Measurements from ENCODE around the gene CYP3A5.
A peak's percentile ranks its signal among the peaks of the same experiment; 100 is the strongest.
"Not testable (repeated sequence)": the region's sequence is repeated elsewhere in the genome, so short reads cannot be mapped to it uniquely, and the experiment has no call there.

The CYP3A5 gene

DNA sequence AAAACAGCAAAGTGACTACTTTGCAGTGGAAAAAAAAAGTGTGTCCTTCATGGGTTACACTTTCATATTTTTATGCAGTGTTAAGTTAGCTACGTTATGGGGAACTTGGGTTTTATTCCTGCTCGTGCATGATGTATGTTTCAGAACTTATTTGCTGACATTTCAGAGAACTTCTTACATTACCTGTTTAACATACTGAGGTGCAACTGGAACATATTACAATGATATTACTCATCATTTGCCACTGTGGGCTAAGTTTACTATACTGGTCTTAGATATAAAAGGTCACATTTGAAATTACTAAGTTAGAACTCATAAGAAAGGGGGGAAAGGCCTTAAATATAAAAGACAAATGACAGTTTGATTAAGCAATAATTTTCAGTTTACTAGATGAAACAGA, 42.4 kb downstream of the CYP3A5 start:
- DNase-seq, result not testable (repeated sequence)

- no peak for DNase-seq
Measured at GRCh38 chr7:99631295-99632109, 48.3 kb downstream of the CYP3A5 start.

- DNase-seq, result no peak
Measured at GRCh38 chr7:99629643-99630042, 50.2 kb downstream of the CYP3A5 start.

DNA sequence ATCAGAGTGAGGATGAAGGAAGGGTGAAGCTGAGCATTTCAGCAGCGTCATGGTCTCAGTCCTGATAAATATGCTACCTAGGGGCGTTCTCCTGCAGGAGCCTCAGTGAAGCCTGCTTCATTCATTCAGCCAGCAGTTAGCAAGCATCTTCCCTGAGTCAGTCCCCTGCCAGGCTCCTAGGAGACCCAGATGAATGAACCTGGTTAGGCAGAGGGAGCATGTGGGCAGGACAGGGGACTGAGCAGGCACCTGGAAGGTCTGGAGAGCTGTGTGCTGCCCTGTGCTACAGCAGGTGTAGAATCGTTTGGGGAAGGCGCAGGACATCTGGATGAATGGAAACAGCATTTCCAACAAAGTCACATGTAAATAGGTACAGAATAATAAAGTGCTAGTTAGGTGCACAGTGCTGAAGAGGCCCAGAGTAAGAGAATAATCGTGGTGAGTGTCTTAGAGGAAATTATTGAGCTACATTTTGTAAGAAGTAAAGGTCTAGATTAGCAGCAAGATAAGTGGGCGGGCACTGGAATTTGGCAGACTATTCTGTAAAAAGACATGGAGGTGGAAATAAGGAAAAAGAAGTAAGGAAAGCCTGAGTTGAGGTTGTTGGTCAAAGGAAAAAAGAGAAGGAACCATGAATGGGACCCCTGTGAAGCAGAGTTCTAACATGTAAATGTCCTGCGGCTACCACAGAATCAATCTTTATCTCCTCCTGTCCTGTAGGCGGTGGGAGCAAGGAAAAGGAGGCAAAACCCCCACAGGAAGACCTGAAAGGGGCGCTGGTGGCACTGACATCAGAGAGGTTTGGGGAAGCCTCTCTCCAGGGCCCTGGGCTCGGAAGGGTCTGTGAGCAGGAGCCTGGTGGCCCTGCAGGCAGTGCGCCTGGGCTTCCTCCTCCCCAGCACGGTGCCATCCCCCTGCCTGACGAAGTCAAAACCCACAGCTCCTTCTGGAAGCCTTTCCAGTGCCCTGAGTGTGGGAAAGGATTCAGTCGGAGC, 51.0 kb downstream of the CYP3A5 start:
- no peak for DNase-seq

DNA sequence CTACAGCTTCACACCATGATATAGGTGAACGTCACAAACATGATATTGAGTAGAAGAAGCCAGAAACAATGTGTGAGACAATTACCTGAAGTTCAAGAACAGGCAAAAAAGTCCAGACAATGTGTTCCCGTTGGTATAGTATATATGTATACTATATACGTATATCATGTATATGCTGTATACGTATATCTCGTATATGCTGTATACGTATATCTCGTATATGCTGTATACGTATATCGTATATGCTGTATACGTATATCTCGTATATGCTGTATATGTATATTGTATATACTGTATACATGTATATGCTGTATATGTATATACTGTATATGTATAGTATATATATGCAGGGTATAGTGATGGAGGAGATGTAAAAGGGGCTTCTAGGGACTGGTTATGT, 52.3 kb downstream of the CYP3A5 start:
- no peak for DNase-seq

GRCh38 chr7:99626661-99627060, 53.1 kb downstream of the CYP3A5 start:
- no peak for DNase-seq

GRCh38 chr7:99625961-99626360, 53.8 kb downstream of the CYP3A5 start:
- DNase-seq, result no peak

DNA sequence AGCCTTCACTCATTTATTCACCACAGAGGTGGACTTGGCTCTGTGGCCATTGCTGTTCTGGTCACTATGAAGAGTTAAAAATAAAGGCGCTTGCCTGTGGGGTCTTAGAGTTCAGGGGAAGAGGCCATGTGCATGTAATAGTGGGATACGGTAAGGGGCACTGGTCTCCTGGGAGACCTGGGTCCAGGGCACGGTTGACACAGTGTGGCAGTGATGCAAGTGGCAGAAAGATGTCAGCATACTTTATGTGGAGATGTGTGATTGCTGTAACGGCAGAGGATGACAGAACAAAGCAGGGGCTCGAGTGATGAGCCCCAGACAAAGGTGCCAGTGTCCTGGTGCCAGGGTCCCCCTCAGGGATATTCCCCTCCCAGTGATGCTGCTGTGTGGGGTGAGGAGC, 54.5 kb downstream of the CYP3A5 start:
- no peak for DNase-seq

- DNase-seq, result no peak
Measured at GRCh38 chr7:99624484-99624883, 55.3 kb downstream of the CYP3A5 start.

GRCh38 chr7:99623702-99624447, 55.9 kb downstream of the CYP3A5 start:
- no peak for DNase-seq

GRCh38 chr7:99623091-99623693, 56.6 kb downstream of the CYP3A5 start:
- DNase-seq, result no peak

GRCh38 chr7:99622596-99622995, 57.2 kb downstream of the CYP3A5 start:
- DNase-seq, result no peak

- no peak for DNase-seq
Measured at GRCh38 chr7:99621271-99621670, 58.5 kb downstream of the CYP3A5 start.

- no peak for DNase-seq
Measured at GRCh38 chr7:99619571-99620130, 60.1 kb downstream of the CYP3A5 start.

DNA sequence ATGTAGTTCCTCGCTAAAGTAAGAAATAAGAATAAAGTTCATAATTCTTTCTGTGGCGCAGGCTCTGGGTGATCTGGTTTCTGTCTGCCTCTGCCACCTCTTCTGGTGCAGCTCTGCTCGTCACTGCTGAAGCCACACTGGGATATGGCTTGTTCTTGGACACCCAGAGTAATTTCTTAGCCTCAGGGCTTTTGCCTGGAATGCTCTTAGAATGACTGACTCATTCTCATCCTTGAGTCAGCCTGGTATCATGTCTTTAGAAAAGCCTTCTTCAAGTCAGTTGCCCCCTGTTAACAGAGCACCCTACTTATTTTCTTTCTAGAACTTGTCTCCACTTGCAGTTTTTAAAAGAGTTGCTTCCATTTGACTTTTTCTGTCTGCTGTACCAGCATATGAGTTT, 61.1 kb downstream of the CYP3A5 start:
- no peak for DNase-seq

DNA sequence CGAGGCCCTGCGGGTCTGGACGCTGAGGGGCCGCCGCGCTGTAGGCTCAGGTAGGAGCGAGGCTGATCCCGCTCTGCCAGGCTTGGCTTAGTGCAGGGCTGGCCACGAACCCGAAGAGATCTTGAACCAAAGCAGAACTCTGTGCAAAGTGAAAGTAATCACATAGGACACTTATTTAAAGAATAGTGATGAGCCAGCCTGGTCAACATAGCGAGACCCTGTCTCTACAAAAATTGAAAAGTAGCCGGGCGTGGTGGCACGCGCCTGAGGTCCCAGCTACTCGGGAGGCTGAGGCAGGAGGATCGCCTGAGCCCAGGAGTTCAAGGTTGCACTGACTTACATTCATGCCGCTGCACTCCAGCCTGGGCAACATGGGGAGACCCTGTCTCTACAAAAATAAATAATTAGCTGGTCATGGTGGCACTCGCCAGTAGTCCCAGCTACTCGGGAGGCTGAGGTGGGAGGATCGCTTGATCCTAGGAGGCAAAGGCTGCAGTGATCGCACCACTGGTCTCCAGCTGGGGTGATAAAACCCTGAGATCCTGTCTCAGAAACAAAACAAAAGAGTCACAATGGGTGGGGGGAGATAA, 62.5 kb downstream of the CYP3A5 start:
- DNase-seq, result no peak

- peak; percentile 93 for DNase-seq
Measured at GRCh38 chr7:99616359-99617191, 63.2 kb downstream of the CYP3A5 start, which contains the start of gene ZSCAN25. Gene ZSCAN25 (plus strand): TSS chr7:99616946. CDS start chr7:99619607, 2,661 bp downstream.

GRCh38 chr7:99615989-99616358, 63.8 kb downstream of the CYP3A5 start:
- no peak for DNase-seq

DNA sequence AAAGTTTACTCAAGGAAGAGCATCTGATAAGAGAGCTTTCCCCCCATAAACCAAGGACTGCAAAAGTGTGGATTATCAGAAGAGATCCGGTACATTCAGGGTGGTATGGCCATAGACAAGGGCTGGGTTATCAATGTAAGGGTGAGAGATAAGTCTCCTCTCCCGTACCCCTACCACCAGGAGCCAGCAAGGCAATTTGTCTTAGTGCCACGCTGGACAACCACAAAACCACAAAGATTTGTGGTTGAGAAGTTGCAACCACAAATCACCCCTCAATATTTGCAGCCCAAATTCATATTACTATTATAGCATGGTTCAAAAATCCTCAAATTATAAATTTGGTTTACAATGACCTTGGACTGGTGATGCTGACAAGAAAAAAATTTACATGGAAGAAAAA, 65.3 kb downstream of the CYP3A5 start:
- no peak for DNase-seq

- no peak for DNase-seq
Measured at GRCh38 chr7:99607548-99607947, 72.2 kb downstream of the CYP3A5 start.

DNA sequence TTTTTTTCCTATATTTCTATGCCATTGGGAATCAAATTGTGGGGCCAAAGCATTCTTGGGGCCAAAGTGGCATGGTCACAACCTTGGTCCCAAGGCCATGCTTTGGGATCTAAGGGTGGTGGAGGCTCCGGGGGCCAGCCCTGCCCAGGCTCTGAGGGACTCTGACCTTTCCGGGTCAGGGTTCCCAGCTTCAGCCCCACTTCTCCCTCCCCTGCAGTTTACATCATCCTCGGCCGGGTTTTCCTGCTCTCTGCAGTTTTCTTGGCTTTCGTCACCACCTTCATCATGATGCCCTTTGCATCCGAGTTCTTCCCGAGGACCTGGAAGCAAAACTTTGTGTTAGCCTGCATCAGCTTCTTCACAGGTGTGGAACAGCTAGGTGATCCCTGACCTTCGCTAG, 73.3 kb downstream of the CYP3A5 start:
- no peak for DNase-seq

Data from right forelimb (tissue), 1 donor.